ENCODE results near the gene CD81. TPM values are rescaled to one million over a fixed set of nuclear protein-coding genes. Genes with fewer than 3 reads are reported as not detected.

CD81 gene, protein sequence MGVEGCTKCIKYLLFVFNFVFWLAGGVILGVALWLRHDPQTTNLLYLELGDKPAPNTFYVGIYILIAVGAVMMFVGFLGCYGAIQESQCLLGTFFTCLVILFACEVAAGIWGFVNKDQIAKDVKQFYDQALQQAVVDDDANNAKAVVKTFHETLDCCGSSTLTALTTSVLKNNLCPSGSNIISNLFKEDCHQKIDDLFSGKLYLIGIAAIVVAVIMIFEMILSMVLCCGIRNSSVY
- total RNA-seq (2014; rRNA removed; shearing (Covaris generic)) (363 and 434 TPM in 2 replicates), polyA plus RNA-seq (2016; fragmentation: Nextera tagmentation; extraction: Ambion mirVana) (66.8 and 67.6 TPM in 2 replicates)

GRCh38 chr11:2376751-2377451 lies at the start of gene CD81:
TSS of gene CD81 (plus strand) at chr11:2377310. CDS start at chr11:2377550, 240 bp downstream.
- peak; percentile 71 for DNase-seq
- in situ Hi-C loops (cut with MboI) = loop anchor here (10.0 kb wide), 1 partner anchor 62 kb away; no protein-coding TSS in a partner anchor
- H3K27me3 ChIP-seq (replicated peaks; ENCODE audit: insufficient read depth) = no peaks in the 10 kb centered on the region

DNA sequence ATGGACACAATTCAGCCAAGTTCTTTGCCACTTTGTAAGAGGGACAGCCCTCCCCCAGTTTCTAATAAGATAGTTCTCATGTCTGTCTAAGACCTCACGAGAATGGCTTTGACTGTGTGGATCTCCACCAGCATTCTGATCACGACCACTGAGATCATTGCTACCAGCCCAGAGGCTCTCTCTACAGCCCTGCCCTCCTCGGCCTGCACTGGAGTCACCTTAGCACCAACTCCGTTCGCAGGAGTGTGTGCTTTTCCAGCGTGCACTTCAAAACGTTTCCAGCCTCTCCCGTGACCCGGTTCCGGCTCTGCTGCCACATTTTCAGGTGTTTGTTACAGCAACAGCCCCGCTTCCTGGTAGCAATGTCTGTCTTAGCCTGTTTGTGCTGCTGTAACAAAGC lies 49.1 kb upstream of the CD81 start:
- H3K9ac ChIP-seq = no peak overlapping the region
- H3K4me2 ChIP-seq (ENCODE audit: unreplicated experiment) = no peak overlapping the region
- H3K27ac ChIP-seq = no peak overlapping the region
- no peaks in the 10 kb centered on the region for H3K36me3 ChIP-seq (ENCODE audit: low read depth)
- no peaks in the 10 kb centered on the region for H3K79me2 ChIP-seq (ENCODE audit: insufficient read depth)
- TF ChIP-seq EZH2phosphoT487 (IDR thresholded peaks at IDR 0.05; ENCODE audit: insufficient read depth, low read depth) (no peak), EZH2 (IDR thresholded peaks at IDR 0.05; ENCODE audit: insufficient read depth, poor library complexity, severe bottlenecking) (no peak)
- no peaks in the 10 kb centered on the region for H3F3A ChIP-seq (ENCODE audit: insufficient read depth)
- no peaks in the 10 kb centered on the region for H3K9me2 ChIP-seq (ENCODE audit: insufficient read depth)
- H3K4me3 ChIP-seq = no peak overlapping the region
- H2AFZ ChIP-seq = no peak overlapping the region
- in situ Hi-C loops (cut with MboI) = no loop called here
- H3K9me3 ChIP-seq (ENCODE audit: low read depth) = no peaks in the 10 kb centered on the region
- no peaks in the 10 kb centered on the region for H4K20me1 ChIP-seq (ENCODE audit: insufficient read depth)
- no peak for DNase-seq
- 0 out of 2 replicates have a peak, but pooled peaks cover 3% of the 10 kb centered on the region for H3K4me1 ChIP-seq (ENCODE audit: insufficient read depth)
- H3K27me3 ChIP-seq (replicated peaks; ENCODE audit: insufficient read depth) = no peaks in the 10 kb centered on the region
- WGBS, 2 experiments (ENCODE audit: low coverage in 1 of 2, low lambda C conversion rate in 2 of 2, missing lambda C conversion rate in 2 of 2) = 80% methylated on average over 11 of the region's 11 CpGs

More at GRCh38 chr11:2376751-2377451, at the start of gene CD81:
- no peaks in the 10 kb centered on the region for H3K9me2 ChIP-seq (ENCODE audit: insufficient read depth)
- peaks cover 49% of the 10 kb centered on the region for H3K79me2 ChIP-seq (ENCODE audit: insufficient read depth)
- 14 to 28% methylated on average over 12 to 24 of the region's 65 CpGs for WGBS, 2 experiments (ENCODE audit: low coverage in 1 of 2, low lambda C conversion rate in 2 of 2, missing lambda C conversion rate in 2 of 2)
- peak within 1 kb of the TSS; percentile 43; the same call in 1 of the 2 replicates for H2AFZ ChIP-seq
- peaks cover 19% of the 10 kb centered on the region for H3K4me1 ChIP-seq (ENCODE audit: insufficient read depth)
- peak within 1 kb of the TSS; percentile 97 for H3K9ac ChIP-seq
- peak within 1 kb of the TSS; percentile 89 for H3K27ac ChIP-seq
- no peaks in the 10 kb centered on the region; the same call in 1 of the 2 replicates for H4K20me1 ChIP-seq (ENCODE audit: insufficient read depth)
- no peaks in the 10 kb centered on the region for H3K36me3 ChIP-seq (ENCODE audit: low read depth)
- H3K4me3 ChIP-seq = peak within 1 kb of the TSS; percentile 99
- H3K9me3 ChIP-seq (ENCODE audit: low read depth) = no peaks in the 10 kb centered on the region
- 0 out of 2 replicates have a peak, but pooled peaks cover 5% of the 10 kb centered on the region for H3F3A ChIP-seq (ENCODE audit: insufficient read depth)
- TF ChIP-seq EZH2phosphoT487 (IDR thresholded peaks at IDR 0.05; ENCODE audit: insufficient read depth, low read depth) = no peak
- no peak for TF ChIP-seq EZH2 (IDR thresholded peaks at IDR 0.05; ENCODE audit: insufficient read depth, poor library complexity, severe bottlenecking)
- peak within 1 kb of the TSS; percentile 97 for H3K4me2 ChIP-seq (ENCODE audit: unreplicated experiment)

DNA sequence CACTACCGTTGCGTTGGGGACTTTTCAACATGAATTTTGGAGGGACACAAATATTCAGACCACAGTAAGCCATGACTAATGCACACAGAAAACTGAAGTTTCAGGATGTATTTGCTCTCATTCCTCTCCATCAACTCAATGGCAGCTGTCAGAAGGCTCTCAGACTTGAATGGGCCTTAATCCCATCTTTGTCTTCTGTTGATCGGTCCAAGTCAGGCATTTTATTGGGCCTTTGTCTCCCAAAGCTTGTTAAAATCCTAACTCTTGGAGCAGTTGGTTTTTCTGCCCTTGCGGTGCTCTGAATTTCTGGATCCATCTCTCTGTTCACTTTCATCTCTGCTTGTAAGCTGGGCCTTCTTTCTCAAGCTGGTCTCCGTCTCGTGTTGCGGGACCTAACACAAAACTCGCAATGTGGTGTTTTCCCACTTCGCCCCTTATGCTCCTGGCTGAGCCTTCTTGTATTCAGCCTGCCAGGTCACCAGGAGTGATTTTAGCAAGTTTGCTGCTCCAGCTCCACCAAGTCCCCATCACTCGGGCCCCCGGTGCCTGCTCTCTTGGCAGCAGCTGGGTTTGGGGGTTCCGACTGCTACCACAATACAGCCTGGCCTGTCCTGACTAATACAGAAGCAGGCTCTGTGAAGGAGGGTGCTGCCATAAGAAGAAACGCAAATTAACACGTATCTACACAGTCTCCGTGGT lies 48.3 kb upstream of the CD81 start:
- Histone ChIP-seq H3F3A (ENCODE audit: insufficient read depth) (no peaks in the 10 kb centered on the region), H3K4me1 (ENCODE audit: insufficient read depth) (0 out of 2 replicates have a peak, but pooled peaks cover 3% of the 10 kb centered on the region), H3K4me2 (ENCODE audit: unreplicated experiment) (no peak overlapping the region), H3K9me2 (ENCODE audit: insufficient read depth) (no peaks in the 10 kb centered on the region), H3K36me3 (ENCODE audit: low read depth) (no peaks in the 10 kb centered on the region), H3K4me3 (no peak overlapping the region), H3K9ac (no peak overlapping the region), H2AFZ (no peak overlapping the region), H3K27me3 (replicated peaks; ENCODE audit: insufficient read depth) (no peaks in the 10 kb centered on the region), H3K27ac (no peak overlapping the region), H3K79me2 (ENCODE audit: insufficient read depth) (no peaks in the 10 kb centered on the region), H4K20me1 (ENCODE audit: insufficient read depth) (no peaks in the 10 kb centered on the region), H3K9me3 (ENCODE audit: low read depth) (no peaks in the 10 kb centered on the region)
- TF ChIP-seq EZH2phosphoT487 (IDR thresholded peaks at IDR 0.05; ENCODE audit: insufficient read depth, low read depth) = no peak
- no peak for TF ChIP-seq EZH2 (IDR thresholded peaks at IDR 0.05; ENCODE audit: insufficient read depth, poor library complexity, severe bottlenecking)
- 81 to 82% methylated on average over 15 of the region's 15 CpGs for WGBS, 2 experiments (ENCODE audit: low coverage in 1 of 2, low lambda C conversion rate in 2 of 2, missing lambda C conversion rate in 2 of 2)
- DNase-seq = no peak
- in situ Hi-C loops (cut with MboI) = no loop called here

DNA sequence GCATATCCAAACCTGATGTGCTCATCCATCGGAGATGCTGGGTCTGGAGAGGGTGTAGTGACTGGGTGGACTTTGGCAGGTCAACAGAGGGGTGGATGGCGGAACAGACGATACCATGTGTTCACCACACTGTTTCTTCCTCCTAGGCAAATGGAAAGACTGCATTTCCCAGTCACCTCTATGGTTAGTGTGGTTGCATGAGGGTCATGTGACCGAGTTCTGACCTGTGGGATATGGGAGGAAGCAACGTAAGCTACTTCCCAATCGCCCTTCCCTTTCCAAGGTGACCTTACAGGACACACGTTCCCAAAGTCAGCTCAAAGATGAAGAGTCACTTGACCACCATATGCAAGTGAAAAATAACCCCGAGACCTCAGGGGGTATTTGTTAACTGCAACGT lies 47.6 kb upstream of the CD81 start:
- no peaks in the 10 kb centered on the region for H3K9me3 ChIP-seq (ENCODE audit: low read depth)
- H3K27me3 ChIP-seq (replicated peaks; ENCODE audit: insufficient read depth) = no peaks in the 10 kb centered on the region
- no peak overlapping the region for H3K27ac ChIP-seq
- no peaks in the 10 kb centered on the region for H3K79me2 ChIP-seq (ENCODE audit: insufficient read depth)
- no peaks in the 10 kb centered on the region for H4K20me1 ChIP-seq (ENCODE audit: insufficient read depth)
- H3K9ac ChIP-seq = no peak overlapping the region
- DNase-seq = no peak
- H3K4me1 ChIP-seq (ENCODE audit: insufficient read depth) = 0 out of 2 replicates have a peak, but pooled peaks cover 3% of the 10 kb centered on the region
- H2AFZ ChIP-seq = no peak overlapping the region
- H3K36me3 ChIP-seq (ENCODE audit: low read depth) = no peaks in the 10 kb centered on the region
- in situ Hi-C loops (cut with MboI) = no loop called here
- H3F3A ChIP-seq (ENCODE audit: insufficient read depth) = no peaks in the 10 kb centered on the region
- no peak overlapping the region for H3K4me3 ChIP-seq
- no peak overlapping the region for H3K4me2 ChIP-seq (ENCODE audit: unreplicated experiment)
- TF ChIP-seq EZH2phosphoT487 (IDR thresholded peaks at IDR 0.05; ENCODE audit: insufficient read depth, low read depth) (no peak), EZH2 (IDR thresholded peaks at IDR 0.05; ENCODE audit: insufficient read depth, poor library complexity, severe bottlenecking) (no peak)
- 41 to 46% methylated on average over 9 of the region's 9 CpGs for whole genome bisulfite sequencing, 2 experiments (ENCODE audit: low coverage in 1 of 2, low lambda C conversion rate in 2 of 2, missing lambda C conversion rate in 2 of 2)
- no peaks in the 10 kb centered on the region for H3K9me2 ChIP-seq (ENCODE audit: insufficient read depth)
